Measurements from ENCODE around the gene PARVA. TPM values are rescaled to one million over a fixed set of nuclear protein-coding genes. Genes with fewer than 3 reads are reported as not detected.
"Not testable (repeated sequence)": the region's sequence is repeated elsewhere in the genome, so short reads cannot be mapped to it uniquely, and the experiment has no call there.

The PARVA gene
- total and polyA plus RNA-seq, 4 donors: 30.4 to 159 (median 93.9) TPM

- WGBS, 2 donors: 69 to 70% methylated on average over 3 of the region's 3 CpGs
- Histone ChIP-seq H3K36me3 (ENCODE audit: control insufficient read depth in 1 of 2, insufficient read depth in 2 of 2, low read length in 1 of 2) (peaks cover 0 to 4% of the 10 kb centered on the region in 2 donors), H3K9me3 (ENCODE audit: control insufficient read depth, low read length) (no peaks in the 10 kb centered on the region), H3K27ac (ENCODE audit: low read depth in 1 of 2, low read length in 2 of 2) (no peak overlapping the region), H3K4me3 (ENCODE audit: low read length in 2 of 2) (no peak overlapping the region), H3K4me1 (ENCODE audit: control insufficient read depth in 1 of 2, insufficient read depth in 2 of 2, low read length in 2 of 2) (no peaks in the 10 kb centered on the region), H3K27me3 (ENCODE audit: control insufficient read depth in 1 of 2, insufficient read depth in 2 of 2, low read length in 1 of 2) (no peaks in the 10 kb centered on the region)
- ATAC-seq (ENCODE audit: low FRiP score) (no peak), DNase-seq (no peak)
- intact Hi-C loops (cut with DNase I): no loop called here
Measured at GRCh38 chr11:12520054-12520453, 142.7 kb downstream of the PARVA start.

DNA sequence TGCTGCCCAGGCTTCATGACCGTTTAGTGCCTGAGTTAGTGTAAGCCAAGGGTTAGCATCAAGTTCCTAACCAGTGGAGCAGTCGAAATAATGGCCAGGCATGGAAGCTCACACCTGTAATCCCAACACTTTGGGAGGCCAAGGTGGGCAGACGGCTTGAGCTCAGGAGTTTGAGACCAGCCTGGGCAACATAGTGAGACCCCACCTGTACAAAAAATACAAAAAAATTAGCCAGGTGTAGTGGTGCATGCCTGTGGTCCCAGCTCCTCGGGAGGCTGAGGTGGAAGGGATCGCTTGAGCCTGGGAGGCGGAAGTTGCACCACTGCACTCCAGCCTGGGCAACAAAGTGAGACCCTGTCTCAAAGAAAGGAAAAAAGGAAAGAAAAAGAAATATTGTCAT, 143.2 kb downstream of the PARVA start:
- ATAC-seq (ENCODE audit: low FRiP score); DNase-seq; H3K27me3 ChIP-seq (ENCODE audit: control insufficient read depth in 1 of 2, insufficient read depth in 2 of 2, low read length in 1 of 2); H3K36me3 ChIP-seq (ENCODE audit: control insufficient read depth in 1 of 2, insufficient read depth in 2 of 2, low read length in 1 of 2); H3K4me1 ChIP-seq (ENCODE audit: control insufficient read depth in 1 of 2, insufficient read depth in 2 of 2, low read length in 2 of 2); H3K9me3 ChIP-seq (ENCODE audit: control insufficient read depth, low read length); H3K27ac ChIP-seq (ENCODE audit: low read depth in 1 of 2, low read length in 2 of 2); H3K4me3 ChIP-seq (ENCODE audit: low read length in 2 of 2); intact Hi-C loops (cut with DNase I): not testable (repeated sequence)
- WGBS, 2 donors: 93 to 97% methylated on average over 6 of the region's 6 CpGs

DNA sequence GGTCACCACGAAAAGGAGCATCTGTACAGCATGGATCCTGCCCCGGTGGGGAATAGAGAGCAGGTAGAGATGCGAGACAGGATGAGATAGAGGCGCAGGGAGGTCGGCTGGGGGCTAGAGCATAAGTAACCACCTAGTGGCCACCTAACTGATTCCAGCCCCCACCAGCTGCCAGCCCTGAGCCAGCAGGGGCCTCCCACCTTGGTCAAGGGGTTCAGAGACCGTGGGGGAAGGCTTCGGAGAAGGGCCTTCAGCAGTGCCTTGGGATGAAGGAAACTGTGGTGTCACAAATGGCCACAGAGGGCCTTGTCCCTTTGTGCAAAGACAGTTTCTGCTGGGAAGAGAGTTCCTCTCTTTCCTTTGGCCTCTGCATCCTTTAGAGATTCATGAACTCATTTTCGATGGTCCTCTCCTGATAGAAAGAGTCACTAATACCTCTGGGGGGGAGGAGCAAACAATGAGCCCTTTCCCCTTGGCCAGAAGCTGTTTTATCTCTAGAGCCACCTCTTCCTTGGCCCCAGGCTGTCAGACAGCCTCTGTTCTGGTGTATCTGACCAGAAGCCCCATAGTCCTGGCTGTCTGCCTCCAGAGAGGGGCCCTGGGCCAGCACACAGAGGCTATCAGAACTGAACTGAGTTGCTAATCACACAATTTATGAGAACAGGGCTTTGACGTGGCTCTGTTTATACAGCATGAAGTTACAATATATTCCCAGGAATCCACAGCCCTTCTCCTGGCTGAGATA, 146.0 kb downstream of the PARVA start:
- H3K36me3 ChIP-seq (ENCODE audit: control insufficient read depth in 1 of 2, insufficient read depth in 2 of 2, low read length in 1 of 2): peaks cover 0 to 4% of the 10 kb centered on the region in 2 donors
- no peaks in the 10 kb centered on the region for H3K9me3 ChIP-seq (ENCODE audit: control insufficient read depth, low read length)
- H3K4me3 ChIP-seq (ENCODE audit: low read length in 2 of 2): no peak overlapping the region
- intact Hi-C loops (cut with DNase I): no loop called here
- H3K27me3 ChIP-seq (ENCODE audit: control insufficient read depth in 1 of 2, insufficient read depth in 2 of 2, low read length in 1 of 2): no peaks in the 10 kb centered on the region
- ATAC-seq (ENCODE audit: low FRiP score) (peak; percentile 10), DNase-seq (no peak)
- no peaks in the 10 kb centered on the region for H3K4me1 ChIP-seq (ENCODE audit: control insufficient read depth in 1 of 2, insufficient read depth in 2 of 2, low read length in 2 of 2)
- WGBS, 2 donors: 88 to 90% methylated on average over 9 of the region's 9 CpGs
- H3K27ac ChIP-seq (ENCODE audit: low read depth in 1 of 2, low read length in 2 of 2): no peak overlapping the region

GRCh38 chr11:12524865-12525264, 147.5 kb downstream of the PARVA start:
- H3K27ac ChIP-seq (ENCODE audit: low read depth in 1 of 2, low read length in 2 of 2): no peak overlapping the region
- no peaks in the 10 kb centered on the region for H3K27me3 ChIP-seq (ENCODE audit: control insufficient read depth in 1 of 2, insufficient read depth in 2 of 2, low read length in 1 of 2)
- 77 to 90% methylated on average over 5 of the region's 5 CpGs for WGBS, 2 donors
- H3K9me3 ChIP-seq (ENCODE audit: control insufficient read depth, low read length): no peaks in the 10 kb centered on the region
- H3K4me3 ChIP-seq (ENCODE audit: low read length in 2 of 2): no peak overlapping the region
- intact Hi-C loops (cut with DNase I): no loop called here
- no peaks in the 10 kb centered on the region for H3K4me1 ChIP-seq (ENCODE audit: control insufficient read depth in 1 of 2, insufficient read depth in 2 of 2, low read length in 2 of 2)
- ATAC-seq (ENCODE audit: low FRiP score): peak; percentile 65
- H3K36me3 ChIP-seq (ENCODE audit: control insufficient read depth in 1 of 2, insufficient read depth in 2 of 2, low read length in 1 of 2): peaks cover 0 to 4% of the 10 kb centered on the region in 2 donors
- DNase-seq: no peak

DNA sequence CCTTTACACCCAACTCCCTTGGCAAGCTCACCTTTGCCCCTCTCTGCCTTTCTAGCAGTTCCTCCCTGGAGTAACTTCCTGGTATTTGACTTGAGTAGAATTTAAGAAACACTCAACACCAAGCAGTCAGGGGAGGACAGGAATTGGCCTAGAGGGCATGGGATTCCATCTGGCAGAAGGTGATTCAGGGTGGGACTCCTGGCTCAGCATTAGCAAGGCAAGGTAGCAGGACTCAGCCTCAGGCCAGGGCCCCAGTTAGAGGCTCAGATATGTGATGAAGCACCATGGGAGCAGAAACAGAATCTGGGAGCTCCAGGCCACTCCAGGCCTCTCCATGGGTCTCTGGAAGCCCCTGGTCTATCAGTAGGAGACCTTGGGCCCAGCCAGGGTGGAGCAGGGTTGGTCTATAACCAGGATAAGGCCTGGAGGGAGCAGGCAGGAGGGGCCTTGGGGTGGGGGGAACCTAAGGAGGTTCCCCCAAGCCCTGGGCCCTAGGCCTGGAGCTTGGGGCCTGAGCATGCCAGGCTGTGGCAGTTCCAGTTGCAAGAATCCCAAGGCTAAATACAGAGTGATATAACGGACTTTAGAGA, 148.2 kb downstream of the PARVA start:
- Histone ChIP-seq H3K27ac (ENCODE audit: low read depth in 1 of 2, low read length in 2 of 2) (no peak overlapping the region), H3K9me3 (ENCODE audit: control insufficient read depth, low read length) (no peaks in the 10 kb centered on the region), H3K36me3 (ENCODE audit: control insufficient read depth in 1 of 2, insufficient read depth in 2 of 2, low read length in 1 of 2) (peaks cover 0 to 4% of the 10 kb centered on the region in 2 donors), H3K4me3 (ENCODE audit: low read length in 2 of 2) (no peak overlapping the region), H3K4me1 (ENCODE audit: control insufficient read depth in 1 of 2, insufficient read depth in 2 of 2, low read length in 2 of 2) (no peaks in the 10 kb centered on the region), H3K27me3 (ENCODE audit: control insufficient read depth in 1 of 2, insufficient read depth in 2 of 2, low read length in 1 of 2) (no peaks in the 10 kb centered on the region)
- ATAC-seq (ENCODE audit: low FRiP score): no peak
- intact Hi-C loops (cut with DNase I): no loop called here
- WGBS, 2 donors: 93 to 95% methylated on average over 1 of the region's 1 CpG
- DNase-seq: no peak

- no peaks in the 10 kb centered on the region for H3K9me3 ChIP-seq (ENCODE audit: control insufficient read depth, low read length)
- H3K4me1 ChIP-seq (ENCODE audit: control insufficient read depth in 1 of 2, insufficient read depth in 2 of 2, low read length in 2 of 2): no peaks in the 10 kb centered on the region
- H3K4me3 ChIP-seq (ENCODE audit: low read length in 2 of 2): no peak overlapping the region
- intact Hi-C loops (cut with DNase I): no loop called here
- WGBS, 2 donors: 22 to 42% methylated on average over 1 of the region's 1 CpG
- ATAC-seq (ENCODE audit: low FRiP score): peak; percentile 53
- H3K27me3 ChIP-seq (ENCODE audit: control insufficient read depth in 1 of 2, insufficient read depth in 2 of 2, low read length in 1 of 2): no peaks in the 10 kb centered on the region
- DNase-seq: no peak
- peaks cover 0 to 6% of the 10 kb centered on the region in 2 donors for H3K36me3 ChIP-seq (ENCODE audit: control insufficient read depth in 1 of 2, insufficient read depth in 2 of 2, low read length in 1 of 2)
- H3K27ac ChIP-seq (ENCODE audit: low read depth in 1 of 2, low read length in 2 of 2): no peak overlapping the region
Measured at GRCh38 chr11:12526789-12527188, 149.4 kb downstream of the PARVA start.

GRCh38 chr11:12528487-12528886, 151.1 kb downstream of the PARVA start:
- DNase-seq (no peak), ATAC-seq (ENCODE audit: low FRiP score) (no peak)
- Histone ChIP-seq H3K9me3 (ENCODE audit: control insufficient read depth, low read length) (no peaks in the 10 kb centered on the region), H3K36me3 (ENCODE audit: control insufficient read depth in 1 of 2, insufficient read depth in 2 of 2, low read length in 1 of 2) (peaks cover 0 to 7% of the 10 kb centered on the region in 2 donors), H3K4me3 (ENCODE audit: low read length in 2 of 2) (no peak overlapping the region), H3K4me1 (ENCODE audit: control insufficient read depth in 1 of 2, insufficient read depth in 2 of 2, low read length in 2 of 2) (no peaks in the 10 kb centered on the region), H3K27ac (ENCODE audit: low read depth in 1 of 2, low read length in 2 of 2) (no peak overlapping the region), H3K27me3 (ENCODE audit: control insufficient read depth in 1 of 2, insufficient read depth in 2 of 2, low read length in 1 of 2) (no peaks in the 10 kb centered on the region)
- intact Hi-C loops (cut with DNase I): no loop called here
- WGBS, 2 donors: 80 to 82% methylated on average over 2 of the region's 2 CpGs

GRCh38 chr11:12529041-12529440, 151.7 kb downstream of the PARVA start:
- Histone ChIP-seq H3K4me1 (ENCODE audit: control insufficient read depth in 1 of 2, insufficient read depth in 2 of 2, low read length in 2 of 2) (no peaks in the 10 kb centered on the region), H3K36me3 (ENCODE audit: control insufficient read depth in 1 of 2, insufficient read depth in 2 of 2, low read length in 1 of 2) (peaks cover 0 to 7% of the 10 kb centered on the region in 2 donors), H3K4me3 (ENCODE audit: low read length in 2 of 2) (no peak overlapping the region), H3K9me3 (ENCODE audit: control insufficient read depth, low read length) (no peaks in the 10 kb centered on the region), H3K27me3 (ENCODE audit: control insufficient read depth in 1 of 2, insufficient read depth in 2 of 2, low read length in 1 of 2) (no peaks in the 10 kb centered on the region), H3K27ac (ENCODE audit: low read depth in 1 of 2, low read length in 2 of 2) (no peak overlapping the region)
- DNase-seq: no peak
- intact Hi-C loops (cut with DNase I): no loop called here
- 87 to 92% methylated on average over 5 of the region's 5 CpGs for WGBS, 2 donors
- no peak for ATAC-seq (ENCODE audit: low FRiP score)

- Histone ChIP-seq H3K4me3 (ENCODE audit: low read length in 2 of 2) (no peak overlapping the region), H3K4me1 (ENCODE audit: control insufficient read depth in 1 of 2, insufficient read depth in 2 of 2, low read length in 2 of 2) (no peaks in the 10 kb centered on the region), H3K9me3 (ENCODE audit: control insufficient read depth, low read length) (no peaks in the 10 kb centered on the region), H3K27ac (ENCODE audit: low read depth in 1 of 2, low read length in 2 of 2) (no peak overlapping the region), H3K27me3 (ENCODE audit: control insufficient read depth in 1 of 2, insufficient read depth in 2 of 2, low read length in 1 of 2) (no peaks in the 10 kb centered on the region), H3K36me3 (ENCODE audit: control insufficient read depth in 1 of 2, insufficient read depth in 2 of 2, low read length in 1 of 2) (peaks cover 0 to 7% of the 10 kb centered on the region in 2 donors)
- intact Hi-C loops (cut with DNase I): no loop called here
- DNase-seq (no peak), ATAC-seq (ENCODE audit: low FRiP score) (no peak)
Measured at GRCh38 chr11:12529793-12530192, 152.4 kb downstream of the PARVA start.
